HG02763 (cell line): ENCODE data around the gene ZSWIM5.
"Not testable (repeated sequence)": the region's sequence is repeated elsewhere in the genome, so short reads cannot be mapped to it uniquely, and the experiment has no call there.

Experiments
- ATAC-seq: cut with Tn5 transposase; IDR thresholded peaks from one replicate; pipeline ENCODE4 v1.9.1; 2021; ENCODE audit warnings: mild to moderate bottlenecking, moderate library complexity; ENCODE audit not compliant: unreplicated experiment

Gene ZSWIM5

DNA sequence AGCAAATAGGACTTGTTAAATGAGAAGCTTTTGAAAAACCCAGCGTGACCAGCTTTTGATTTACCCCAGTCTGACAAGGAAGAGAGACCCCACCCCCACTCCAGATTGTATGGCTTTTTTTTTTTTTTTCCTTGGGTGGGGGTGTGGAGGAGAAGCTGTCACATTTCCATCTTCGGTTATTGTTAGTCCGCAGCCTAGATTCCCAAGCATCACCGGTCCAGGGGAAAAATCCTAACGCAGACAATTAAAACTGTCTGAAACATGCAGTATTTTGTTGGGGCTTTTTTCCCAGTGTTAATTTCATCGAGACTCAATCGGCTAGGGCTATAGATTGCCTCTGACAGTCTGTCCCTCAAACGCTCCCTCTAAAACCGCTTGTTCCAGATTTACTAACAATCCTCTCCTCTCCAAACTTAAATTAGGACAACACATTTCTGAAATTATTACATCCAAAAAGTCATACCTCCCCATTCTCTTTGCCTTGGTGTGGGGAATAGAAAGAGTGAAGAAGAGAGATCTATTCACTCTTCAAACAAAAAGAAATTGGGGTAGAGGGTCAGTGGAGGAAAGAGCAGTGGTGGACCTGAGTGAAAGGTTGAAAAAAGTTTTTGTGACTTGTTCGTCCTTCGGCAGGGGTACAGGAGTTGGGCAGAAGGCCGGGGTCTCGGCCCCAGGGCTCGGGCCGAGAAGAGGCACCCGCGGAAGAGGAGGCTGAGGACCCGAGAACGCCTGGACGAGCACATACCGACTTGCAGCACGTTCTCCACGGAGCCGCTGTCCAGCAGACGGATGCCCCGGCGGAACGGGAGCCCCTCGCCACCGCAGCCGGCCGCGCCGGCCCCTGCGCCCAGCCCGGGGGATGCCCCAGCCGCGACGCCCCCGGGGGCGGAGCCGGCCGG, 1.1 kb downstream of the ZSWIM5 start:
- ATAC-seq: no peak

DNA sequence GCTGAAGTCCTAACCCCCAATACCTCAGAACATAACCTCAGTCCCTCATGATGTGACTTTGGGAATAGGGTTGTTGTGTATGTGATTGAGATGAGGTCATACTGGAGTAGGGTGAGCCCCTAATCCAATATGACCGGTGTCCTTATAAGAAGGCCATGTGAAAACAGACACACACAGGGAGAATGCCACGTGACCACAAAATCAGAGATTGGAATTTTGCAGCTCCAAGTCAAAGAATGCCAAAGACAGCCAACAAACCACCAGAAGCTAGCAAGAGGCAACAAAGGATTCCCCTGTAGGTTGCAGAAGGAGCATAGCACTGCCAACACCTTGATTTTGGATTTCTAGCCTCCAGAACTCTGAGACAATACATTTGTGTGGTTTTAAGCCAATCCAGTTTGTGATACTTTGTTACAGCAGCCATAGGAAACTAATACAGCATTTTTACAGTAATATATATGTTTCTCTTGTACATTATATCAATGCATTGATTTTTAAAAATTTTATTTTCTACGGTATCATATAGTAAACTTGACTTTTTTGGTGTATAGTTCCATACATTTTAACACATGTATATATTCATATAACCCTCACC, 5.4 kb downstream of the ZSWIM5 start:
- no peak for ATAC-seq

DNA sequence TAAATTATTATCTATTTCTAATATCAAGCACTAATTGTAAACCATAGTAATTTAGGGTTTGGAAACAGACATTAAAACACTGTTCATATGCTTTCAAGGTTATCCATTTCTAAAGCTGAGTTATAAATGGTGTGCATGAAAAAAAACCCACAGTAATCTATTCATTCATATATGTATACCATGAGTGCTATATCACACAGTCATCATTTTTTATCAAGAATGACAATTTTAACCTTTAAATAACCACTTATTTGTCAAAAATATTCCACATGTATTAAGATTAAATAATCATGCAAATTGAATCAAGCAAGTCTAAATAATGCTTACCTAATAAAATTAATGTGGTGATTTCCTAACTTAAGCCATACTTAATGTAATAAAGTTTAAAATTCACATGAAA, 6.0 kb downstream of the ZSWIM5 start:
- ATAC-seq: no peak

- ATAC-seq: no peak
These were observed 8.2 kb downstream of the ZSWIM5 start for GRCh38 chr1:45198185-45198584.

GRCh38 chr1:45196863-45197262, 9.5 kb downstream of the ZSWIM5 start:
- ATAC-seq: no peak

GRCh38 chr1:45191418-45191783, 15.0 kb downstream of the ZSWIM5 start:
- no peak for ATAC-seq

DNA sequence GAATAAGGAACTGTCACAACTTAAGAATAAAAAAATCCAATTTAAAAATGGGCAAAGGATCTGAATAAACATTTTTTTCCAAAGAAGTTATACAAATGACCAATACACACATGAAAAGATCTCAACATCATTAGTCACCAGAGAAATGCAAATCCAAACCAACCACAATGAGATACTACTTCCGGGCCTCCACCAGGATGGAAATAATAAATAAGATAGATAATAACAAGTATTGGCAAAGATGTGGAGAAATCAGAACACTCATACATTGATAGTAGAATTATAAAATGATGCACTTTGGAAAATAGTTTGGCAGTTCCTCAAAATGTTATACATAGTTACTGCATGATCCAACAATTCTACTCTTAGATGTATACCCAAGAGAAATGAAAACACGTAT, 18.7 kb downstream of the ZSWIM5 start:
- ATAC-seq: no peak

DNA sequence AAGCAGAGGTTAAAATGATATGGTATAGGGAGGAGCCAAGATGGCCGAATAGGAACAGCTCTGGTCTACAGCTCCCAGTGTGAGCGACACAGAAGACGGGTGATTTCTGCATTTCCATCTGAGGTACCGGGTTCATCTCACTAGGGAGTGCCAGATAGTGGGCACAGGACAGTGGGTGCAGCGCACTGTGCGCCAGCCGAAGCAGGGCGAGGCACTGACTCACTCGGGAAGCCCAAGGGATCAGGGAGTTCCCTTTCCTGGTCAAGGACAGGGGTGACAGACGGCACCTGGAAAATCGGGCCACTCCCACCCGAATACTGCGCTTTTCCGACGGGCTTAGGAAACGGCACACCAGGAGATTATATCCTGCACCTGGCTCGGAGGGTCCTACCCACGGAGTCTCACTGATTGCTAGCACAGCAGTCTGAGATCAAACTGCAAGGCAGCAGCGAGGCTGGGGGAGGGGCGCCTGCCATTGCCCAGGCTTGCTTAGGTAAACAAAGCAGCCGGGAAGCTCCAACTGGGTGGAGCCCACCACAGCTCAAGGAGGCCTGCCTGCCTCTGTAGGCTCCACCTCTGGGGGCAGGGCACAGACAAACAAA, 26.4 kb downstream of the ZSWIM5 start:
- not testable (repeated sequence) for ATAC-seq

DNA sequence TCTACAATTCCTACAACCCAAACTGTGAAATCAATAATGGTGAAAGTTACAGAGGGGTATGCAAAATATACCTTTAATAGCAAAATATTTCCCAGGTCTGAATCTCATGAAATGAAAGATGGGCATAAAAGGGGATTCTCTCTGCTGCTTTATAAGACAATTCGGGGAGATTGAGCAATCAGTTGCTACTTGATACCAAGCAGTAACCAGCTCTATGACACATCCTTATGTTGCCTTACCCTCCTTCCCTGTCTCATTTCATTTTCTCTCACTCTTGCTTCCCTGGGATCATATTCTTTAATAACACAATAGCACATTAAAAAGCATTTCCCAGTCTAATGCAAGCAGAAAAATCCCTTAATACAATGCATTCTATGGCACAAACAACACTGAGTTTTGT, 29.0 kb downstream of the ZSWIM5 start:
- ATAC-seq: no peak

GRCh38 chr1:45172764-45173163, 33.6 kb downstream of the ZSWIM5 start:
- no peak for ATAC-seq

GRCh38 chr1:45172005-45172404, 34.4 kb downstream of the ZSWIM5 start:
- no peak for ATAC-seq

DNA sequence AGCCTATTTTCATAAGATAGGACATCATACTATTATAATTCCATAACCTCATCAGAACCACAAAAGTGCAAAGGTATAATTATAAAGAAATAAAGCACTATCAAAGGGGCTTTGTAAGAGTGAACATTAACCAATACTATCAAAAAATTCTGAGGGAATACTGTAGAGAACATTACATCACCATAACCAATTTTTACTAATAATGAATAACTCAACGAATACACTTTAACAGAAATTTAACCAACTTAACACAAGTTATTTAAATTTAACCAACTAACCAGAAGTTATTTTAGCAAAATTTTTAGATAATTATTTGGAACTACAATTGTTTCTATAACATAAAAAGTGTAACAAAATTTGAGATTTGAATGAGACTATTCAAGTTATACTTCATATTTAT, 34.8 kb downstream of the ZSWIM5 start:
- ATAC-seq: no peak

GRCh38 chr1:45170151-45170742, 36.2 kb downstream of the ZSWIM5 start:
- no peak for ATAC-seq

DNA sequence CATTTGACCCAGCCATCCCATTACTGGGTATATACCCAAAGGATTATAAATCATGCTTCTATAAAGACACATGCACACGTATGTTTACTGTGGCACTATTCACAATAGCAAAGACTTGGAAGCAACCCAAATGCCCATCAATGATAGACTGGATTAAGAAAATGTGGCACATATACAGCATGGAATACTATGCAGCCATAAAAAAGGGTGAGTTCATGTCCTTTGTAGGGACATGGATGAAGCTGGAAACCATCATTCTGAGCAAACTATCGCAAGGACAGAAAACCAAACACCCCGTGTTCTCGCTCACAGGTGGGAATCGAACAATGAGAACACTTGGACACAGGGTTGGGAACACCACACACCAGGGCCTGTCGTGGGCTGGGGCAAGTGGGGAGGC, 38.5 kb downstream of the ZSWIM5 start:
- ATAC-seq: not testable (repeated sequence)

DNA sequence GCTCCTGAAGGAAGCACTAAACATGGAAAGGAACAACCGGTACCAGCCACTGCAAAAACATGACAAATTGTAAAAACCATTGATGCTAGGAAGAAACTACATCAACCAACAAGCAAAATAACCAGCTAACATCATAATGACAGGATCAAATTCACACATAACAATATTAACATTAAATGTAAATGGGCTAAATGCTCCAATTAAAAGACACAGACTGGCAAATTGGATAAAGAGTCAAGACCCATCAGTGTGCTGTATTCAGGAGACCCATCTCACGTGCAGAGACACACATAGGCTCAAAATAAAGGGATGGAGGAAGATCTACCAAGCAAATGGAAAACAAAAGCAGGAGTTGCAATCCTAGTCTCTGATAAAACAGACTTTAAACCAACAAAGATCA, 42.1 kb downstream of the ZSWIM5 start:
- not testable (repeated sequence) for ATAC-seq

- not testable (repeated sequence) for ATAC-seq
These were observed 43.3 kb downstream of the ZSWIM5 start for GRCh38 chr1:45163111-45163510.

- not testable (repeated sequence) for ATAC-seq
These were observed 44.1 kb downstream of the ZSWIM5 start for GRCh38 chr1:45162041-45163035.

DNA sequence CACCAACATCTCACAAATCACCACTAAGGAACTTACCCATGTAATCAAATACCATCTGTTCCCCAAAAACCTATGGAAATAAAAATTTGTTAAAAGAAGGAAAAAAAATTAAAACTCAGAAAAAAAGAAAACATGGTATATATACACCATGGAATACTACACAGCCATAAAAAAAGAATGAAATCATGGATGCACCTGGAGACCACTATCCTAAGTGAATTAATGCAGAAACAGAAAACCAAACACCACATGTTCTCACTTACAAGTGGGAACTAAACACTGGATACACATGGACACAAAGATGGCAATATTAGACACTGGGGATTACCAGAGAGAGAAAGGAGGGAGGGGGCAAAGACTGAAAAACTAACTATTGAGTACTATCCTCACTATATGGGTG, 50.4 kb downstream of the ZSWIM5 start:
- ATAC-seq: no peak

DNA sequence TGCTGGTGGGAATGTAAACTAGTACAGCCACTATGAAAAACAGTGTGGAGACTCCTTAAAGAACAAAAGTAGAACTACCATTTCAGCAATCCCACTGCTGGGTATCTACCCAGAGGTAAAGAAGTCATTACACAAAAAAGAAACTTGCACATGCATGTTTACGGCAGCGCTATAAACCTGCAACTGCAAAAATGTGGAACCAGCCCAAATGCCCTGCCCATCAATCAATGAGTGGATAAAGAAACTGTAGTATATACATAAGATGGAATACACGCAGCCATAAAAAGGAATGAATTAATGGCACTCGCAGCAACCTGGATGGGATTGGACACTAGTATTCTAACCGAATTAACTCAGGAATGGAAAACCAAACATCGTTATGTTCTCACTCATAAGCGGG, 51.0 kb downstream of the ZSWIM5 start:
- ATAC-seq: no peak

GRCh38 chr1:45152126-45152525, 54.3 kb downstream of the ZSWIM5 start:
- no peak for ATAC-seq
